CD8-positive, alpha-beta memory T cell (primary cell): Measurements from ENCODE around the gene SHISA7. TPM values are rescaled to one million over a fixed set of nuclear protein-coding genes. Genes with fewer than 3 reads are reported as not detected.

ENCODE experiments used
- CTCF ChIA-PET: fragments of 350-600 bp; sonication (Branson Sonifier 250); formaldehyde crosslinking; loops from one replicate; lab custom pipeline; 2021; ENCODE audit warnings: antibody characterized with exemption; lab: Charles Lee
- POLR2A ChIA-PET: fragments of 350-600 bp; sonication (Branson Sonifier 250); formaldehyde crosslinking; loops from one replicate; lab custom pipeline; 2021; ENCODE audit warnings: antibody characterized with exemption; lab: Charles Lee
- DNase-seq, 5 donors: peaks; one replicate each; pipeline versions ENCODE4 v3.0.0 to v3.0.0-alpha.2; 2020 to 2022; ENCODE audit warnings: mixed read lengths in 1 of 5
- H3K27ac ChIP-seq: one replicate; pipeline ENCODE4 v1.7.0; 2013; ENCODE audit warnings: low read depth, mild to moderate bottlenecking, low read length, moderate library complexity
- H3K27me3 ChIP-seq: 2 replicates; pipeline ENCODE4 v1.7.0; 2013; ENCODE audit warnings: low read length, mild to moderate bottlenecking; ENCODE audit not compliant: insufficient read depth, poor library complexity, severe bottlenecking
- H3K36me3 ChIP-seq: 2 replicates; pipeline ENCODE4 v1.7.0; 2013; ENCODE audit warnings: mild to moderate bottlenecking, low read length, moderate library complexity; ENCODE audit not compliant: insufficient read depth
- H3K4me1 ChIP-seq: 2 replicates; pipeline ENCODE4 v1.7.0; 2013; ENCODE audit warnings: mild to moderate bottlenecking, low read length, moderate library complexity; ENCODE audit not compliant: insufficient read depth
- H3K4me3 ChIP-seq: 2 replicates; pipeline ENCODE4 v1.7.0; 2013; ENCODE audit warnings: mild to moderate bottlenecking, low read length
- H3K9me3 ChIP-seq: 2 replicates; pipeline ENCODE4 v1.7.0; 2013; ENCODE audit warnings: mild to moderate bottlenecking, low read length
- H3K27ac Mint-ChIP-seq, 8 donors: one replicate each; pipeline ENCODE4 v1.8.0; 2020 to 2021; ENCODE audit warnings: mixed read lengths in 8 of 8, mild to moderate bottlenecking in 6 of 8, inconsistent platforms in 3 of 8, moderate library complexity in 3 of 8
- H3K27me3 Mint-ChIP-seq, 2 donors: one replicate each; pipeline ENCODE4 v1.8.0; 2020 to 2021; ENCODE audit warnings: mixed read lengths in 2 of 2, mild to moderate bottlenecking in 1 of 2, moderate library complexity in 1 of 2
- H3K36me3 Mint-ChIP-seq, 3 donors: one replicate each; pipeline ENCODE4 v1.8.0; 2020 to 2021; ENCODE audit warnings: mixed read lengths in 3 of 3, inconsistent platforms in 1 of 3, mild to moderate bottlenecking in 1 of 3
- H3K4me1 Mint-ChIP-seq, 3 donors: one replicate each; pipeline ENCODE4 v1.8.0; 2020 to 2021; ENCODE audit warnings: mixed read lengths in 3 of 3, inconsistent platforms in 1 of 3, mild to moderate bottlenecking in 1 of 3
- H3K4me3 Mint-ChIP-seq, 7 donors: one replicate each; pipeline ENCODE4 v1.8.0; 2020 to 2021; ENCODE audit warnings: mixed read lengths in 7 of 7, mild to moderate bottlenecking in 6 of 7, moderate library complexity in 4 of 7, inconsistent platforms in 2 of 7
- H3K9me3 Mint-ChIP-seq, 5 donors: one replicate each; pipeline ENCODE4 v1.8.0; 2020 to 2022; ENCODE audit warnings: mixed read lengths in 5 of 5, mild to moderate bottlenecking in 3 of 5, moderate library complexity in 2 of 5, inconsistent platforms in 1 of 5
- polyA plus RNA-seq: library from polyadenylated mRNA; unstranded; fragments of 300-500 nt; fragmentation: Illumina TruSeq; gene quantifications from one replicate; pipeline ENCODE4 v1.2.3, GENCODE V29; 2021
- total RNA-seq, 2 experiments: library from RNA; stranded (reverse); gene quantifications; one replicate each; pipeline ENCODE4 v1.2.3, GENCODE V29; 2021

SHISA7 gene
- total and polyA plus RNA-seq, 3 experiments from 2014 or later, result not detected

- H3K9me3 ChIP-seq, result no peaks in the 10 kb centered on the region
- no peak overlapping the region for H3K4me3 ChIP-seq
- peak overlapping the region in 1 of 7 donors; percentile 63 for H3K4me3 Mint-ChIP-seq
- H3K36me3 Mint-ChIP-seq, result peaks cover 0 to 1% (median 0%) of the 10 kb centered on the region in 3 donors
- H3K27me3 ChIP-seq, result no peaks in the 10 kb centered on the region
- H3K4me1 Mint-ChIP-seq, result peaks cover 2 to 10% (median 9%) of the 10 kb centered on the region in 3 donors
- no peaks in the 10 kb centered on the region for H3K36me3 ChIP-seq
- peaks cover 13% of the 10 kb centered on the region for H3K4me1 ChIP-seq
- POLR2A ChIA-PET, result no interaction called here
- H3K27me3 Mint-ChIP-seq, result no peaks in the 10 kb centered on the region
- peak overlapping the region in 1 of 8 donors; percentile 69 for H3K27ac Mint-ChIP-seq
- CTCF ChIA-PET, result interaction anchor here (1.3 kb wide), 1 partner anchor 33 kb away, joined by 5 read pairs; no protein-coding TSS in a partner anchor
- no peak for DNase-seq
- H3K9me3 Mint-ChIP-seq, result no peaks in the 10 kb centered on the region
- H3K27ac ChIP-seq, result no peak overlapping the region
These were observed 28.2 kb upstream of the SHISA7 start for GRCh38 chr19:55471266-55471665.

- Histone ChIP-seq H3K9me3 (no peaks in the 10 kb centered on the region), H3K4me1 (peaks cover 8% of the 10 kb centered on the region), H3K27me3 (no peaks in the 10 kb centered on the region), H3K27ac (peak overlapping the region; percentile 47), H3K4me3 (no peak overlapping the region), H3K36me3 (no peaks in the 10 kb centered on the region)
- peaks cover 2 to 4% (median 3%) of the 10 kb centered on the region in 3 donors for H3K4me1 Mint-ChIP-seq
- no peak for DNase-seq
- ChIA-PET CTCF (interaction anchor here (0.6 to 3.9 kb wide), 32 partner anchors 9 to 350 kb away, joined by 3 to 56 read pairs (median 4); partner anchors contain the start of genes TMEM238, ZNF628, ZNF784 and ZNF865), POLR2A (no interaction called here)
- H3K4me3 Mint-ChIP-seq, result no peak overlapping the region
- peak overlapping the region in 2 of 8 donors; percentile 22 to 47 for H3K27ac Mint-ChIP-seq
- no peaks in the 10 kb centered on the region for H3K9me3 Mint-ChIP-seq
- peaks cover 0 to under 1% of the 10 kb centered on the region in 2 donors for H3K27me3 Mint-ChIP-seq
- no peaks in the 10 kb centered on the region for H3K36me3 Mint-ChIP-seq
These were observed 24.9 kb upstream of the SHISA7 start for GRCh38 chr19:55468054-55468393.

GRCh38 chr19:55467236-55468053 is 24.3 kb upstream of the SHISA7 start:
- Histone ChIP-seq H3K36me3 (no peaks in the 10 kb centered on the region), H3K27me3 (no peaks in the 10 kb centered on the region), H3K4me3 (no peak overlapping the region), H3K27ac (peak overlapping the region; percentile 81), H3K9me3 (no peaks in the 10 kb centered on the region), H3K4me1 (peaks cover 8% of the 10 kb centered on the region)
- Mint-ChIP-seq H3K27me3 (peaks cover 0 to 3% of the 10 kb centered on the region in 2 donors), H3K4me1 (peaks cover 6 to 7% (median 6%) of the 10 kb centered on the region in 3 donors), H3K36me3 (no peaks in the 10 kb centered on the region), H3K9me3 (no peaks in the 10 kb centered on the region), H3K27ac (peak overlapping the region in 2 of 8 donors; percentile 22 to 47), H3K4me3 (peak overlapping the region in 1 of 7 donors; percentile 54)
- CTCF ChIA-PET, result interaction anchor here (0.6 to 3.9 kb wide), 35 partner anchors 9 to 350 kb away, joined by 3 to 56 read pairs (median 4); partner anchors contain the start of genes TMEM238, ZNF524, ZNF628 and ZNF784
- POLR2A ChIA-PET, result no interaction called here
- peak; percentile 53 to 73 (median 69) for DNase-seq

- Histone ChIP-seq H3K4me3 (no peak overlapping the region), H3K27me3 (no peaks in the 10 kb centered on the region), H3K27ac (no peak overlapping the region), H3K36me3 (no peaks in the 10 kb centered on the region), H3K9me3 (no peaks in the 10 kb centered on the region), H3K4me1 (peaks cover 13% of the 10 kb centered on the region)
- CTCF ChIA-PET, result interaction anchor here (1.1 to 3.9 kb wide), 6 partner anchors 8 to 166 kb away, joined by 3 to 56 read pairs (median 13); partner anchors contain the start of genes ZNF628 and ZNF865
- Mint-ChIP-seq H3K27ac (peak overlapping the region in 1 of 8 donors; percentile 5), H3K9me3 (no peaks in the 10 kb centered on the region), H3K27me3 (peaks cover 2 to 3% of the 10 kb centered on the region in 2 donors), H3K4me1 (peaks cover 14 to 17% (median 16%) of the 10 kb centered on the region in 3 donors), H3K4me3 (peak overlapping the region in 1 of 7 donors; percentile 41), H3K36me3 (peaks cover 0 to 3% (median 0%) of the 10 kb centered on the region in 3 donors)
- POLR2A ChIA-PET, result no interaction called here
- no peak for DNase-seq
These were observed 23.1 kb upstream of the SHISA7 start for GRCh38 chr19:55466241-55466614.

GRCh38 chr19:55465460-55466240 is 22.6 kb upstream of the SHISA7 start:
- Mint-ChIP-seq H3K4me1 (peaks cover 18 to 21% (median 20%) of the 10 kb centered on the region in 3 donors), H3K27ac (no peak overlapping the region), H3K36me3 (peaks cover 0 to 3% (median 0%) of the 10 kb centered on the region in 3 donors), H3K27me3 (peaks cover 2 to 3% of the 10 kb centered on the region in 2 donors), H3K4me3 (peak overlapping the region in 1 of 7 donors; percentile 2), H3K9me3 (no peaks in the 10 kb centered on the region)
- no peaks in the 10 kb centered on the region for H3K9me3 ChIP-seq
- no peak for DNase-seq
- ChIA-PET CTCF (interaction anchor here (1.1 to 3.9 kb wide), 4 partner anchors 11 to 167 kb away, joined by 3 to 56 read pairs (median 22); partner anchors contain the start of genes ZNF628 and ZNF865), POLR2A (no interaction called here)
- H3K4me3 ChIP-seq, result no peak overlapping the region
- H3K36me3 ChIP-seq, result no peaks in the 10 kb centered on the region
- H3K4me1 ChIP-seq, result peaks cover 13% of the 10 kb centered on the region
- no peaks in the 10 kb centered on the region for H3K27me3 ChIP-seq
- H3K27ac ChIP-seq, result no peak overlapping the region

- H3K4me3 Mint-ChIP-seq, result peak within 1 kb of the TSS in 2 of 7 donors; percentile 9 to 21
- H3K27me3 ChIP-seq, result no peaks in the 10 kb centered on the region
- DNase-seq, result no peak
- H3K4me1 ChIP-seq, result peaks cover 13% of the 10 kb centered on the region
- H3K4me3 ChIP-seq, result no peak within 1 kb of the TSS
- peaks cover 0 to 3% (median 0%) of the 10 kb centered on the region in 3 donors for H3K36me3 Mint-ChIP-seq
- H3K27ac Mint-ChIP-seq, result no peak within 1 kb of the TSS
- ChIA-PET CTCF (no interaction called here), POLR2A (no interaction called here)
- no peaks in the 10 kb centered on the region for H3K9me3 Mint-ChIP-seq
- peaks cover 26 to 29% (median 29%) of the 10 kb centered on the region in 3 donors for H3K4me1 Mint-ChIP-seq
- no peaks in the 10 kb centered on the region for H3K9me3 ChIP-seq
- H3K27ac ChIP-seq, result no peak within 1 kb of the TSS
- peaks cover 2 to 3% of the 10 kb centered on the region in 2 donors for H3K27me3 Mint-ChIP-seq
- H3K36me3 ChIP-seq, result no peaks in the 10 kb centered on the region
These were observed 21.6 kb upstream of the SHISA7 start, which contains the start of gene C19orf85 for GRCh38 chr19:55464662-55465054. Gene C19orf85, minus strand, starts transcription at chr19:55464751. Its CDS starts 197 bp downstream, at chr19:55464554.

- Mint-ChIP-seq H3K4me1 (peaks cover 26 to 29% (median 29%) of the 10 kb centered on the region in 3 donors), H3K27me3 (peaks cover 2 to 3% of the 10 kb centered on the region in 2 donors)
- CTCF ChIA-PET, result no interaction called here
These were observed 21.1 kb upstream of the SHISA7 start for GRCh38 chr19:55464039-55464661.

More at GRCh38 chr19:55464039-55464661, 21.1 kb upstream of the SHISA7 start:
- Histone ChIP-seq H3K4me1 (peaks cover 13% of the 10 kb centered on the region), H3K27ac (no peak overlapping the region), H3K36me3 (no peaks in the 10 kb centered on the region), H3K9me3 (no peaks in the 10 kb centered on the region), H3K27me3 (no peaks in the 10 kb centered on the region), H3K4me3 (no peak overlapping the region)
- POLR2A ChIA-PET, result no interaction called here
- Mint-ChIP-seq H3K27ac (no peak overlapping the region), H3K36me3 (peaks cover 0 to 3% (median 0%) of the 10 kb centered on the region in 3 donors), H3K4me3 (peak overlapping the region in 2 of 7 donors; percentile 9 to 21), H3K9me3 (no peaks in the 10 kb centered on the region)
- DNase-seq, result no peak
